ENCODE data around the gene ATG16L2.

DNA sequence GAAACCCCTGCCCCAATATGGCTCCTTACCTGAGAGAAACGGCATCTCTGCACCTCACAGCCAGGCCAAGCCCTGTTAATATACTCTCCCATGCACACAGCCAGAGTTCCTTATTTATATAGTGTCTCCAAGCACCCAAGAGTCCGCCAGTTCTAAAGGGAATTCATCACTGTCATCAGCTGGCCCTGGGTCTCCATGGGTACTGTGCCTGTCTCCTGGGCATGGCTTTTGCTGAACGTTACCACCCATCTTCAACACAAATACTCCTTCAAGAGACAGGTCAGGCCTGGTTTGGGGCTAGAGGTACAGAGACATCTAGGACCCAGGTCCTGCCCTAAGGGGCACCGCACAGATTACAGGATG is 1.6 kb upstream of the ATG16L2 start:
- TF ChIP-seq CTCF (IDR thresholded peaks at IDR 0.05; ENCODE audit: insufficient read depth, low read length) (no peak), POLR2AphosphoS5 (IDR thresholded peaks at IDR 0.05; ENCODE audit: low read depth) (no peak), GABPA (IDR thresholded peaks at IDR 0.05; ENCODE audit: low read depth) (no peak)
- TF ChIP-seq, protein P1, sequence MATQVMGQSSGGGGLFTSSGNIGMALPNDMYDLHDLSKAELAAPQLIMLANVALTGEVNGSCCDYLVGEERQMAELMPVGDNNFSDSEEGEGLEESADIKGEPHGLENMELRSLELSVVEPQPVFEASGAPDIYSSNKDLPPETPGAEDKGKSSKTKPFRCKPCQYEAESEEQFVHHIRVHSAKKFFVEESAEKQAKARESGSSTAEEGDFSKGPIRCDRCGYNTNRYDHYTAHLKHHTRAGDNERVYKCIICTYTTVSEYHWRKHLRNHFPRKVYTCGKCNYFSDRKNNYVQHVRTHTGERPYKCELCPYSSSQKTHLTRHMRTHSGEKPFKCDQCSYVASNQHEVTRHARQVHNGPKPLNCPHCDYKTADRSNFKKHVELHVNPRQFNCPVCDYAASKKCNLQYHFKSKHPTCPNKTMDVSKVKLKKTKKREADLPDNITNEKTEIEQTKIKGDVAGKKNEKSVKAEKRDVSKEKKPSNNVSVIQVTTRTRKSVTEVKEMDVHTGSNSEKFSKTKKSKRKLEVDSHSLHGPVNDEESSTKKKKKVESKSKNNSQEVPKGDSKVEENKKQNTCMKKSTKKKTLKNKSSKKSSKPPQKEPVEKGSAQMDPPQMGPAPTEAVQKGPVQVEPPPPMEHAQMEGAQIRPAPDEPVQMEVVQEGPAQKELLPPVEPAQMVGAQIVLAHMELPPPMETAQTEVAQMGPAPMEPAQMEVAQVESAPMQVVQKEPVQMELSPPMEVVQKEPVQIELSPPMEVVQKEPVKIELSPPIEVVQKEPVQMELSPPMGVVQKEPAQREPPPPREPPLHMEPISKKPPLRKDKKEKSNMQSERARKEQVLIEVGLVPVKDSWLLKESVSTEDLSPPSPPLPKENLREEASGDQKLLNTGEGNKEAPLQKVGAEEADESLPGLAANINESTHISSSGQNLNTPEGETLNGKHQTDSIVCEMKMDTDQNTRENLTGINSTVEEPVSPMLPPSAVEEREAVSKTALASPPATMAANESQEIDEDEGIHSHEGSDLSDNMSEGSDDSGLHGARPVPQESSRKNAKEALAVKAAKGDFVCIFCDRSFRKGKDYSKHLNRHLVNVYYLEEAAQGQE (IDR thresholded peaks at IDR 0.05; ENCODE audit: insufficient replicate concordance, low read depth) = no peak

All from HL-60 (cell line).